Endometrium (tissue), 2 donors: ENCODE measurements around the gene EDRF1.
"Not testable (repeated sequence)": the region's sequence is repeated elsewhere in the genome, so short reads cannot be mapped to it uniquely, and the experiment has no call there.

Experiments
- FAIRE-seq: peaks from 2 replicates; lab custom pipeline; 2012; peaks lifted over from hg19 to GRCh38; lab: Jason Lieb, UNC
- donor health status: control.
- donor health status: control.

Gene EDRF1

DNA sequence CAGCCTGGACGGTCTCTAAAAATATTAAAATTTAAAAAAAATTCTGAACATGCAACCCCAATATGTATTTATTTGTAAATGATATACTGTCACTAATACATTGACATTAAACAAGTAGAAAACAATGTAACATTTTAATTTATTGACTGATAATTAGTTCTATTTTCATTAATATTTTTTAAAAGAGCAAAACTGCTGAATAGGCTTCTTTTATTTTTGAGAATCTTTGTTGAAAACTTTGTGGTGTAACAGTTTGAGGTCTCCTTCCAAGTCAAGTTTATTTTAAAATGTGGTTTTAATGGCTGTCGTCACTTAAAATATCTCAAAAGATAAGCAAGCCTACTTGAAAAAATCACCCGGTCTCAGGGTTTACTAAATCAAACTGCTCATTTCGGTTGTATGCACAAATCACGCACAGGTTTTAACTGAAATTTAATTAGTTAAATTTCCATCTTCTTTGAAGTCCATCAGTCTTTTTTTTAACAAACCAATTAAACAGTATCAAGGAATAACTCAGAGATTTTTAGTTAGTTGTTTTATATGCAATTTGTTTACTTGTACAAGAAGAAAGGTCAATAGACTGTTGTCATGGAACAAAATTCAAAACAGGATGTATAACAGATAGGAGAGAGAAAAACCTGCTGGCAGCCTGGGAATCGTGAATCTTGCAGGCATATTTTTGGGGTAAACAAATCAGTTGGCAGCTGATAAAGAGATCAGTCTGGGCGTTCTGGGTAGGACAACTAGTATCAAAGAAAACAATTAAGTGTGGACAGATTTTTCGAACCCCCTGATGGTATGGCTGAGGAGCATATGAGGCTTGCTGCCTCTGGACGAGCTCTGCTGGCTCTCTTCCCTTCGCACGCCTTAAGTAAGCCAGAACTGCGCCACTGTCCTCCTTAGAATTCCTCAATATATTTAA is 9.7 kb upstream of the EDRF1 start:
- peak; percentile 80 for FAIRE-seq

DNA sequence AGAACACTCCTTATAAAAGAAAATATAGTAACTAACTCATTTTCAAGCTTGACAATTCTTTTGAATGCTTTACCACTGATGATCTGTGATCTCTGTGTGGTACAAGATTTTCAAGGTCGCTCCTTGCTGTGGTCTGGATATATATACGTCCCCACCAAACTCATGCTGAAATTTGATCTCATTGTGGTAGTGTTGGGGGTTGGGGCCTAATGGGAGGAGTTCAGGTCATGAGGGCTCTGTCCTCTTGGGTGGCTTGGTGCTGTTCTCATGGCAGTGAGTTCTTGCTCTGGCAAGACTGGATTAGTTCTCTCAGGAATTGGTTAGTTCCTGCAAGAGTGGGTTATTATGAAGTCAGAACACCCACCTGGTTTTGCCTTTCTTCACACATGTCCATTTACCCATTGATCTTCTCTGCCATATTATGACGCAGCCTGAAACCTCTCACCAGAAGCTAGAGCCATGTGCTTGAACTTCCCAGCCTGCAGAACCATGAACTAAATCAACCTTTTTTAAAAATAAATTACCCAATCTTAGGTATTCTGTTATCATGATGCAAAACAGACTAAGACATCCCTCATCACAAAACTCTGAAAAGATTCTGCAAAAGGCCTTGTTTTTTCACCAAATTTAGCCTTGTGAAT is 8.3 kb upstream of the EDRF1 start:
- no peak for FAIRE-seq

DNA sequence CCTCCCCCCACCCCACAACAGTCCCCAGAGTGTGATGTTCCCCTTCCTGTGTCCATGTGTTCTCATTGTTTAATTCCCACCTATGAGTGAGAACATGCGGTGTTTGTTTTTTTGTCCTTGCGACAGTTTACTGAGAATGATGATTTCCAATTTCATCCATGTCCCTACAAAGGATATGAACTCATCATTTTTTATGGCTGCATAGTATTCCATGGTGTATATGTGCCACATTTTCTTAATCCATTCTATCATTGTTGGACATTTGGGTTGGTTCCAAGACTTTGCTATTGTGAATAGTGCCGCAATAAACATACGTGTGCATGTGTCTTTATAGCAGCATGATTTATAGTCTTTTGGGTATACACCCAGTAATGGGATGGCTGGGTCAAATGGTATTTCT is 4.8 kb upstream of the EDRF1 start:
- FAIRE-seq, result not testable (repeated sequence)

DNA sequence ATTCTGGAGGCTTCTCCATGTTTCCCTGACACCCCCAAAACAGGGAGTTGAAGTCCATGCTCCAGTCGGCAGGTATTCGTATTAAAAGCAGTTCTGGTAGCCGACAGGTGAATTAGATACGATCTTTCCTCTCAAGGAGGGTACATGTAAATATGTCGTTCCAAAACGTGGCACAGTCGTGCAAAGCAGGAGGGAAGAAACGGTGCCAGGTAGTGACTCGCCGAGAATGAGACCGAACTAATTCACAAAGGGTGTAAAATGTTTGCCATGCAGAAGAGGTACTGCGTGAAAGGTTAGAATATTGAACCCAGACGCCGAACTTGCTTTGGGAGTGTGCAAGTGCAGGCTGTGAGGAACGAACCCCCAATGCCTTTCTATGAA is 483 bp downstream of the EDRF1 start:
- FAIRE-seq, result no peak

GRCh38 chr10:125721035-125721434 is 1.5 kb downstream of the EDRF1 start:
- no peak for FAIRE-seq

- FAIRE-seq, result no peak
Observed at GRCh38 chr10:125722811-125723210, 3.3 kb downstream of the EDRF1 start.

DNA sequence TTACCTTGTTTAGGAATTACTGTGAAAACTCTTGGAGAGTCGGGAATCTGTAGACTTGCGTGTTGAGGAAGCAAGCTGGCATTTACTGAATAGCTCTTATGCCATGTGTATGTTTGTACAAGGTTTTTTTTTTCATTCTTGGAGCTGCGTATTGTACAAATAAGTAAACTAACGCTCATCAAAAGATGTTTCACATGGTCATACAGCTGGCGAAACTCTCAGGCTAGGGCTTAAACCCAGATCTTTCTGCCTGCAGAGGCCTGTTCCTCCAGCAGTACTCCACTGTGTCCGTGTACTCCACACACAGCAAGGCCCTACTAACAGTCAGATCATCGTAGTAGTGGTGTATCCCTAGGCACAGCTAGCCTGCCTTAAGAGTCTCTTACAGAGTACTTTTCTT is 7.4 kb downstream of the EDRF1 start:
- no peak for FAIRE-seq

DNA sequence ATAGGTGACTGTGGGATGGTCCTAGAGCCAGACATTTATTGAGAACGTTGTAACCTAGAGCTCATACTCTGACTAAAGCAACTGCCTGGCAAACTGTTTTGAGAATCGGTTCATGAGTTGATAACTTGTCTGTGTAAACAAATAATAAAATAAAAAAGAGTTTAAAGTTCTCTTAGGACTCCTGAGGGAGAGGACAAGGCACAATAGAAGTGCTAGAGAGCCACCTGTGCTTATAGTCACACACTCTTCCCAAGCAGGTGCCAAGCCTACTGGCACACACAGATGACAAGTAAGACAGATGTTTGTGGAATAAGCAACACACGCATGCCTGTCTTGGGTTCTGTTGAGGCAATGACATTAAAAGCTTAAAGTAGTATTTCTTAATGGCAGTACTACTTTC is 7.9 kb downstream of the EDRF1 start:
- no peak for FAIRE-seq

DNA sequence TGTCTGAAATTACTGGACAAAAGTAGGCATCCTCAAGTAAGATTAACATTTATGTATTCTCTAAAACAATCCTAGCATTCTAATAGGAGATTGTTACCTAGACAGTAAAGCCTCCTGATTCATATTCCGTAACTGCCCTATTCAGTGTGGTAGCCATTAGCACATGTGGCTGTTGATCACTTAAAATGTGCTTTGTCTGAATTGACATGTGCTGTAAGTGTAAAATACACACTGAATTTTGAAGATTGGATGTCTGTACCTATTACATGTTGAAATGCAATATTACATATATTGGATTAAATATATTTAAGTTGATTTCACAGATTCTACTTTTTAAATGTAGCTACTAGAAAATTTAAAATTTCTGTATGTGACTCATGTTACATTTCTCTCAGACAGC is 14.6 kb downstream of the EDRF1 start:
- FAIRE-seq, result no peak

GRCh38 chr10:125734823-125735222 is 15.3 kb downstream of the EDRF1 start:
- peak; percentile 4 for FAIRE-seq

- no peak for FAIRE-seq
Observed at GRCh38 chr10:125738206-125738605, 18.7 kb downstream of the EDRF1 start.

DNA sequence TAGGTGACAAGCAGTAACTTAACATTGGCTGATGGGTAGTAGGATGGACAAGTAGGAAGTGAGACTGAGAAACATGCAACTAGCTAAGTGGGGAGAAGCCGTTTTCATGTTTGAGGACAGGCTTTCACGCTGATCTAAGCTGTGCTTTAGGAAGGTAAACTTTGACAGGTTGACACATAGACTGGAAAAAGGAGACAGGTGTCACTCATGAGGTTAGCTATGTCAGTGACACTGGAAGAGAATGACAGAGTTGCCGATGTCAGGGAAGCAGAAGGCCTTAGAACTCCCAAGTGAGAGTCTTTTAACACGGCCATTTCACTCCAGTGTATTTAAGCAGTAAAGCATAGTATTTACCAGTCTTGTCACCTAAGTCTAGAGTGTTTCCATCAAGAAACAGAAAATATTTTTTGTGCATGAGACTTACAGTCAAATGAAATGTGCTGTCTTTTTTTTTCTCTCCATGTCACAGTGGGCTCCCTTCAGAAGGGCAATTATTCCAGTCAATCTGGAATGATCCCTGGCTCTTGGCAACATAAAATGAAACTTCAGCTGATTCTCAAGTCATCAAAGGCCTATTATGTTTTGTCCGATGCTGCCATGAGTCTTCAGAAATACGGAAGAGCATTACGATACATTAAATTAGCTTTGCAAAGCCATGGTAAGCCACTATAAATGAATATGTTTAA is 20.6 kb downstream of the EDRF1 start:
- no peak for FAIRE-seq

GRCh38 chr10:125742465-125742864 is 23.0 kb downstream of the EDRF1 start:
- FAIRE-seq, result no peak

DNA sequence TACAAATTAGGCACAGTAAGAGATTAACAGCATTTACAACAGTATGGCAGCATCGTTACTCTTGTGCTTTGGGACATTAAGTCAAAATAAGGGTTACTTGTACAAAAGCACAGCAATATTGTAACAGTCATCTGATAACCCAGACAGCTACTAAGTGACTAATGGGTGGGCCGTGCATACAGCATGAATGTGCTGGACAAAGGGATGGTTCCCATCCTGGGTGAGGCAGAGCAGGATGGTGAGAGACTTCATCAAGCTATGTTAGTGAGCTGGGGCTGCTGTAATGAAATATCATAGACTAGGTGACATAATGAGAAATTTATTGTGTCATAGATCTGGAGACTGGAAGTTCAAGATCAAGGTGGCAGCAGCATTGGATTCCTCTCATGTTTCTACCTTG is 25.4 kb downstream of the EDRF1 start:
- FAIRE-seq, result no peak

DNA sequence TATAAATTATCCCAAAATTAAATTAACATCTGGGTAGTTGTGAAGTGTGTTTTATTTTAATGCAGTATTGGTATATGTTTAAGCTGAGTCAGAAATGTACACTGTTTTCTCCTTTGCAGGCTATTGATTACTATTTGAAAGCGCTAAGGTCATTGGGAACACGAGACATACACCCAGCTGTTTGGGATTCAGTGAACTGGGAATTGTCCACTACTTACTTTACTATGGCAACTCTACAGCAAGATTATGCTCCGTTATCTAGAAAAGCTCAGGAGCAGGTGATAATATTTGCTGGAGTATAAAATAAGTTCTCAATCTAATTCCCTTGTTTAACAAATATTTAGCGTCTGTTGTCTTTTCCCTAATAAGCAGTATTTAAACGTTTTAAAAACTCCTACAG is 27.9 kb downstream of the EDRF1 start:
- FAIRE-seq, result no peak

- FAIRE-seq, result no peak
Observed at GRCh38 chr10:125756196-125756595, 36.7 kb downstream of the EDRF1 start.

DNA sequence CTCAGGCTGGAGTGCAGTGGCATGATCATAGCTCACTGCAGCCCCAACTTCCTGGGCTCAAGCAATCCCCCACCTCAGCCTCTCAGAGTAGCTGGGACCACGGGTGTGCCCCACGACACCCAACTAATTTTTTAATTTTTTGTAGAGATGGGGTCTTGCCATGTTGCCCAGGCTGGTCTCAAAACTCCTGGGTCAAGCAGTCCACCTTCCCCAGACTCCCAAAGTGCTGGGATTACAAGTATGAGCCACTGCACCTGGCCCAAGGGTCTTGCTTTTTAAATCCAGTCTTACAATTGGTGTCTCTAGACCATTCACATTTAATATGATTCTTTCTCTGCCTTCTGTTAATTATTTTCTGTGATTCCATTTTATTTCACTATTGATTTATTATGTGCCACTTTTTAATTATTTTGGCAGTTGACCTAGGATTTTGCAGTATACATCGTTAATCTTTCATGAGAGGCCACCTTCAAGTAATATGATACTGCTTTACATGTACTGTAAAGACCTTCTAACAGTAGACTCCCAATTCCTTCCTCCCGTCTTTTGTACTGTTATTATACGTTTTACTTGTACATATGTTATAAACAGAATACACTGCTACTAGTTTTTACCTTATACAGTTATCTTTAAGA is 37.5 kb downstream of the EDRF1 start:
- FAIRE-seq, result no peak

DNA sequence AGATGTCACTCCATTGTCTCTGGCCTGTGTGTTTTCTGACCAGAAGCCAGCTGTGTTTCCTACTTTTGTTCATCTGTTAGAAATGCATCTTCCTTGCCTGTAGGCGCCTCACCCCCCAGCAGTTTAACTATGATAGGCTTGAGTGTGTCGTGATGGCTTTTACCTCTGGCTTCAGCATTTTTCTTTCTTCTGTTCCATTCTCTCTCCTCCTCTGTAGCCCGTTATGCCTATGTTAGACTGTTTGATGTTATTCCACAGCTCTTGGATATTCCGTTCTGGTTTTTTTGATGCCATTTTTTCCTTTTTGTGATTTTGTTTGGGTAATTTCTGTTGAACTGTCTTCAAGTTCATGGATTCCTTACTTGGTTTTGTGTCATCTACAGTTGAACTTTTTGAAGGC is 38.2 kb downstream of the EDRF1 start:
- FAIRE-seq, result no peak

GRCh38 chr10:125761961-125762360 is 42.5 kb downstream of the EDRF1 start:
- FAIRE-seq, result no peak

DNA sequence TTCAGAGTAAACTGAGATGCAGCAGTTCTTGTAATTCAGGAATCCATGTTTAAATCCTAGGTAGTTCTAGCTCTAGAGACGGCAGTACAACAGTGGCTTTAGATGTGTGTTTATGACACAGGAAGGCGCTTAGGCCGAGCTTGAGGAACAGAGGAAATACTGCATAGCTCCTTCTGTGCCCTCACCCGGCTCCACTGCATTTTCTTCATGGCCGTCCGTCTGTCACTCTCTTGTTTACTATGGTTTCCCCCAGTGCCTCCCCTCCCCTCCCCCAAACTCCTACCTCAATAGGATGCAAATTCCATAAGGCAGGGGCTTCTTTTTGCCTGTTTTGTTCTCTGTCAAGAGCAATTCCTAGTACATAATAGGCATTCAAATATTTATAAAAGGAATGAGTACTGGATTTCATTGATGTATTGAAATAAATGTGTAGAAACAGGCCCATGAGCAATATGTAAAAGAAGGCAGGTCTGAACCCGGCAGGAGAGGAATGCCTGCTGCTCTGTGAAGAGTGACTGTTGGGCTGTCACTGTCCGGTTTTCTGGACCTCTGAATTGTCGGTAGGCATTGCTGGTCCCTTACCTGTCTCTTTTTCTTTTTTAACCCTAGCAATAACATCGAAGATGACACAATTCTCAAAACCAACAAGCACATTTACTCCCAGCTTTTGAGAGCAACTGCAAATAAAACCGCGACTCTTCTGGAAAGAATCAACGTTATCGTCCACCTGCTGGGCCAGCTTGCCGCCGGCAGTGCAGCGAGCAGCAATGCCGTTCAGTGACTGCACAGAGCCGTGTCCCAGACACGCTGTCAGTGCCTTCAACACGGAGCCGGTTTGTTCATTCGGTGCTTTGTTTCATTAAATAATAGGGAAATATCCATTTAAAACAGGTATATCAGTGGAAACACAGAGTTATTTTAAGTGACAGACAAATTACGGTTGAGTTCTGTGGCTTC is 43.5 kb downstream of the EDRF1 start:
- FAIRE-seq, result no peak

GRCh38 chr10:125765835-125766234 is 46.3 kb downstream of the EDRF1 start:
- no peak for FAIRE-seq
